Upper lobe of left lung (tissue), 4 donors: ENCODE measurements around the gene PLPPR3.

Experiments
- POLR2A ChIP-seq, 4 donors: fragments of 450-650 bp; IDR thresholded peaks; one replicate each; pipeline ENCODE4 v1.5.1; 2016 to 2017; ENCODE audit warnings: antibody characterized with exemption in 4 of 4, mild to moderate bottlenecking in 2 of 4
- POLR2AphosphoS5 ChIP-seq, 2 donors: sonication (generic); formaldehyde crosslinking; IDR thresholded peaks; one replicate each; pipeline ENCODE4 v1.5.1; 2017; ENCODE audit warnings: antibody characterized with exemption in 2 of 2

DNA sequence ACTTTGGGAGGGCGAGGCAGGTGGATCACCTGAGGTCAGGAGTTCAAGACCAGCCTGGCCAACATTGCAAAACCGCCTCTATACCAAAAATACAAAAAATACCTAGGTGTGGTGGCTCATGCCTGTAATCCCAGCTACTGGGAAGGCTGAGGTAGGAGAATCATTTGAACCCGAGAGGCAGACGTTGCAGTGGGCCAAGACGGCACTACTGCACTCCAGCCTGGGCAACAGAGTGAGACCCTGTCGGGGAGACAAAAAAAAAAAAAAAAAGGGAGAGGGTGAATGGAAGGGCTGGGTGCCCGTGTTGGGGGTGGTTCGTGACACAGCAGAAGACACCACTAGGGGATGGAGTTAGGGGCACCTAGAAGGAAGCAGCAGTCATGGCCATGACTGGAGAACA is 48.6 kb upstream of the PLPPR3 start:
- no peak for TF ChIP-seq POLR2AphosphoS5 (IDR thresholded peaks at IDR 0.05)
- no peak for TF ChIP-seq POLR2A (IDR thresholded peaks at IDR 0.05)
